ENCODE results near the gene ERC2. TPM values are rescaled to one million over a fixed set of nuclear protein-coding genes. Genes with fewer than 3 reads are reported as not detected.

ERC2 gene
- total and polyA plus RNA-seq, 2 donors (not counting 3 experiments of a cell fraction or from before 2014, with no cell fraction given): 5.6 to 15.5 TPM

GRCh38 chr3:55716611-55717225, 751.5 kb downstream of the ERC2 start:
- no peaks in the 10 kb centered on the region for H3K27me3 ChIP-seq (ENCODE audit: control insufficient read depth in 2 of 2, insufficient read depth in 2 of 2, low read length in 2 of 2)
- DNase-seq (ENCODE audit: low read depth, low spot score) (no peak), FAIRE-seq (no peak)
- BruUV-seq (replicated peaks): no TSS peak
- H4K20me1 ChIP-seq (replicated peaks; ENCODE audit: control insufficient read depth, extremely low read depth, insufficient read depth, low read length): no peaks in the 10 kb centered on the region
- no peak overlapping the region for H2AFZ ChIP-seq (ENCODE audit: low read depth, low read length)
- H3K9me1 ChIP-seq (replicated peaks; ENCODE audit: control insufficient read depth, extremely low read depth, insufficient read depth, low read length): no peaks in the 10 kb centered on the region
- H3K4me1 ChIP-seq (ENCODE audit: control insufficient read depth, extremely low read depth, insufficient read depth, low read length): no peaks in the 10 kb centered on the region
- dilution Hi-C loops (cut with MboI; ENCODE audit: extremely low pct_ligation_motif_present, low sequenced_read_pairs) (no loop called here), intact Hi-C loops (cut with micrococcal nuclease) (loop anchor here (10.0 kb wide), 1 partner anchor 862 kb away; no protein-coding TSS in a partner anchor)
- no peak overlapping the region for H3K4me2 ChIP-seq (ENCODE audit: insufficient read depth, low read length)
- TF ChIP-seq FOS (IDR thresholded peaks at IDR 0.05; ENCODE audit: borderline replicate concordance, insufficient read depth, low read length) (no peak), GATA2 (IDR thresholded peaks at IDR 0.05; ENCODE audit: insufficient read depth, insufficient read length, low read depth, low read length) (no peak), MYC (IDR thresholded peaks at IDR 0.05; ENCODE audit: low read depth, low read length) (no peak), MAX (IDR thresholded peaks at IDR 0.05; ENCODE audit: insufficient read depth, insufficient read length) (no peak), CTCF (IDR thresholded peaks at IDR 0.05; ENCODE audit: extremely low read depth in 1 of 2, insufficient read depth in 1 of 2, low read depth in 1 of 2, low read length in 2 of 2) (no peak), EZH2 (IDR thresholded peaks at IDR 0.05; ENCODE audit: borderline replicate concordance, low read depth, low read length, severe bottlenecking) (no peak)
- H3K4me3 ChIP-seq (replicated peaks in 1 of 3; ENCODE audit: insufficient read depth in 1 of 3, low read depth in 1 of 3, low read length in 3 of 3): no peak overlapping the region
- H3K9ac ChIP-seq (replicated peaks; ENCODE audit: extremely low read depth, insufficient read depth, low read length): no peak overlapping the region
- no peak overlapping the region for H3K27ac ChIP-seq (ENCODE audit: insufficient read depth, low read depth, low read length)
- no peaks in the 10 kb centered on the region for H3K79me2 ChIP-seq (ENCODE audit: control insufficient read depth, insufficient read depth, low read length)
- ChIA-PET POLR2A (no interaction called here), CTCF (no interaction called here)
- H3K36me3 ChIP-seq (ENCODE audit: control insufficient read depth in 2 of 2, extremely low read depth in 1 of 2, insufficient read depth in 2 of 2, low read length in 2 of 2): no peaks in the 10 kb centered on the region
- H3K9me3 ChIP-seq (replicated peaks; ENCODE audit: control insufficient read depth, insufficient read depth, low read length): no peaks in the 10 kb centered on the region
